ENCODE measurements around the gene BPI. TPM values are rescaled to one million over a fixed set of nuclear protein-coding genes. Genes with fewer than 3 reads are reported as not detected.

Gene BPI
- total RNA-seq, 1 experiment from 2014 or later, result not detected

DNA sequence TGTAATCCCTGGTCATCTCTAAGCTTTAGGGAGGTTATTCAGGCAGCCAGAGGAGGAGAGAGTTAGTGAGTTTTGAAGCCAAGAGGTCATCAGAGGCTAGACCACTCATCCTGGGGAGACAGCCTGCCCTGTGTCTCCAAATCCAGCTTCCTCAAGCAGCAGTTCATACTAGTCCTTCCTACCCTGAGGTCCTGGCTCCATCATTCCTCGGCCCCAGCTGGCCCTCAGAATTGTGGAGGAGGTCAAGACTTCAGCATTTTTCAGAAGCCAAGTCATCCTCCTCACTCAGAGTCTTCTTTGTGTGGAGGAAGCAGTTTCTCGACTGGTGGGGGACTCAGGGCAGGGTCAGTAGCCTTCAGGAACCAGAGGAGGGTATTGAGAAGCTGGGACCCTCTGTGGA, 31.0 kb upstream of the BPI start:
- BruUV-seq (replicated peaks), result no TSS peak
- intact Hi-C loops (cut with micrococcal nuclease), result no loop called here
- no peak for TF ChIP-seq YY1 (IDR thresholded peaks at IDR 0.05; ENCODE audit: extremely low read depth, insufficient replicate concordance, low read depth, low read length)
- no peak for TF ChIP-seq RAD21 (IDR thresholded peaks at IDR 0.05; ENCODE audit: low read depth)
- TF ChIP-seq ZNF274 (IDR thresholded peaks at IDR 0.05; ENCODE audit: low read depth, low read length), result no peak
- no peak for TF ChIP-seq SRF (IDR thresholded peaks at IDR 0.05; ENCODE audit: low read depth)
- TF ChIP-seq, protein P1, sequence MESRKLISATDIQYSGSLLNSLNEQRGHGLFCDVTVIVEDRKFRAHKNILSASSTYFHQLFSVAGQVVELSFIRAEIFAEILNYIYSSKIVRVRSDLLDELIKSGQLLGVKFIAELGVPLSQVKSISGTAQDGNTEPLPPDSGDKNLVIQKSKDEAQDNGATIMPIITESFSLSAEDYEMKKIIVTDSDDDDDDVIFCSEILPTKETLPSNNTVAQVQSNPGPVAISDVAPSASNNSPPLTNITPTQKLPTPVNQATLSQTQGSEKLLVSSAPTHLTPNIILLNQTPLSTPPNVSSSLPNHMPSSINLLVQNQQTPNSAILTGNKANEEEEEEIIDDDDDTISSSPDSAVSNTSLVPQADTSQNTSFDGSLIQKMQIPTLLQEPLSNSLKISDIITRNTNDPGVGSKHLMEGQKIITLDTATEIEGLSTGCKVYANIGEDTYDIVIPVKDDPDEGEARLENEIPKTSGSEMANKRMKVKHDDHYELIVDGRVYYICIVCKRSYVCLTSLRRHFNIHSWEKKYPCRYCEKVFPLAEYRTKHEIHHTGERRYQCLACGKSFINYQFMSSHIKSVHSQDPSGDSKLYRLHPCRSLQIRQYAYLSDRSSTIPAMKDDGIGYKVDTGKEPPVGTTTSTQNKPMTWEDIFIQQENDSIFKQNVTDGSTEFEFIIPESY (IDR thresholded peaks at IDR 0.05; ENCODE audit: extremely low read depth, insufficient replicate concordance, low read length), result no peak
- TF ChIP-seq EGR1 (IDR thresholded peaks at IDR 0.05; ENCODE audit: low read depth), result no peak
- TF ChIP-seq, protein P2, sequence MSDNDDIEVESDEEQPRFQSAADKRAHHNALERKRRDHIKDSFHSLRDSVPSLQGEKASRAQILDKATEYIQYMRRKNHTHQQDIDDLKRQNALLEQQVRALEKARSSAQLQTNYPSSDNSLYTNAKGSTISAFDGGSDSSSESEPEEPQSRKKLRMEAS (IDR thresholded peaks at IDR 0.05), result no peak
- TF ChIP-seq CEBPB (IDR thresholded peaks at IDR 0.05; ENCODE audit: low read depth), result no peak
- no peak for TF ChIP-seq CBX3 (IDR thresholded peaks at IDR 0.05; ENCODE audit: low read depth)
- H3K4me1 ChIP-seq (ENCODE audit: control insufficient read depth in 1 of 2, insufficient read depth in 2 of 2, low read length in 2 of 2), result peaks cover 18 to 46% of the 10 kb centered on the region in 2 experiments
- no peaks in the 10 kb centered on the region for H4K20me1 ChIP-seq (ENCODE audit: insufficient read depth)
- H3K4me3 ChIP-seq (replicated peaks in 1 of 2; ENCODE audit: low read depth in 1 of 2, low read length in 2 of 2), result no peak overlapping the region
- no peaks in the 10 kb centered on the region for H3K36me3 ChIP-seq (ENCODE audit: control insufficient read depth in 1 of 2, insufficient read depth in 2 of 2, low read length in 2 of 2)
- H3K27me3 ChIP-seq (ENCODE audit: insufficient read depth, low read length), result no peaks in the 10 kb centered on the region
- no peak for DNase-seq (ENCODE audit: low read depth, low spot score)
- H3K27ac ChIP-seq (ENCODE audit: low read depth, low read length), result no peak overlapping the region
- no peak for ATAC-seq
- no peak overlapping the region for H3K9ac ChIP-seq (ENCODE audit: low read length)
- no peak overlapping the region for H2AFZ ChIP-seq (ENCODE audit: low read depth, low read length, poor library complexity, severe bottlenecking)
- ChIA-PET CTCF (interaction anchor here (0.9 to 1.3 kb wide), 2 partner anchors 32 to 47 kb away, joined by 3 read pairs; no protein-coding TSS in a partner anchor), RAD21 (ENCODE audit: low non-redundant PET in 1 of 2, low total read pairs in 2 of 2, uncharacterized antibody in 2 of 2, unreplicated experiment in 2 of 2) (no interaction called here), POLR2A (interaction anchor here (1.3 kb wide), 1 partner anchor 27 kb away, joined by 3 read pairs; no protein-coding TSS in a partner anchor)
- H3K79me2 ChIP-seq (ENCODE audit: insufficient read depth, low read length), result no peaks in the 10 kb centered on the region
- no peaks in the 10 kb centered on the region for H3K9me3 ChIP-seq (ENCODE audit: control insufficient read depth in 1 of 2, insufficient read depth in 1 of 2, low read depth in 1 of 2, low read length in 2 of 2)
- H3K9me2 ChIP-seq (ENCODE audit: insufficient read depth), result no peaks in the 10 kb centered on the region
- peak overlapping the region; percentile 2; the same call in 1 of the 2 replicates for H3K4me2 ChIP-seq (ENCODE audit: low read length)
